CD1c-positive myeloid dendritic cell (primary cell): ENCODE data around the gene PADI2.

Experiments
- DNase-seq: peaks from one replicate; pipeline ENCODE4 v3.0.0-alpha.2; 2016; ENCODE audit errors: extremely low spot score

Gene PADI2

GRCh38 chr1:17112496-17113236 is 6.6 kb downstream of the PADI2 start:
- DNase-seq = no peak

GRCh38 chr1:17112076-17112475 is 7.2 kb downstream of the PADI2 start:
- DNase-seq = no peak

- DNase-seq = no peak
These were observed 8.7 kb downstream of the PADI2 start for GRCh38 chr1:17110555-17110926.

GRCh38 chr1:17109892-17110554 is 9.2 kb downstream of the PADI2 start:
- DNase-seq = no peak

- DNase-seq = no peak
These were observed 10.5 kb downstream of the PADI2 start for GRCh38 chr1:17108786-17109185.

GRCh38 chr1:17108360-17108759 is 10.9 kb downstream of the PADI2 start:
- no peak for DNase-seq

GRCh38 chr1:17104782-17105181 is 14.5 kb downstream of the PADI2 start:
- DNase-seq = no peak

GRCh38 chr1:17102232-17102631 is 17.0 kb downstream of the PADI2 start:
- no peak for DNase-seq

GRCh38 chr1:17101261-17101660 is 18.0 kb downstream of the PADI2 start:
- no peak for DNase-seq

GRCh38 chr1:17099616-17100340 is 19.5 kb downstream of the PADI2 start:
- DNase-seq = no peak

GRCh38 chr1:17098446-17099317 is 20.6 kb downstream of the PADI2 start:
- peak; percentile 36 for DNase-seq

GRCh38 chr1:17097787-17098186 is 21.5 kb downstream of the PADI2 start:
- no peak for DNase-seq

GRCh38 chr1:17097147-17097546 is 22.1 kb downstream of the PADI2 start:
- no peak for DNase-seq

- no peak for DNase-seq
These were observed 22.7 kb downstream of the PADI2 start for GRCh38 chr1:17096584-17096983.

GRCh38 chr1:17095141-17095540 is 24.1 kb downstream of the PADI2 start:
- DNase-seq = no peak

- no peak for DNase-seq
These were observed 24.6 kb downstream of the PADI2 start for GRCh38 chr1:17094664-17095063.

- no peak for DNase-seq
These were observed 25.3 kb downstream of the PADI2 start for GRCh38 chr1:17093822-17094393.

GRCh38 chr1:17091252-17091651 is 28.0 kb downstream of the PADI2 start:
- DNase-seq = no peak

GRCh38 chr1:17089506-17089905 is 29.7 kb downstream of the PADI2 start:
- DNase-seq = no peak

- no peak for DNase-seq
These were observed 32.5 kb downstream of the PADI2 start for GRCh38 chr1:17086751-17087150.

GRCh38 chr1:17084787-17085186 is 34.5 kb downstream of the PADI2 start:
- no peak for DNase-seq

GRCh38 chr1:17082761-17083160 is 36.5 kb downstream of the PADI2 start:
- DNase-seq = no peak
